Naive thymus-derived CD4-positive, alpha-beta T cell (primary cell): Measurements from ENCODE around the gene MTMR3. TPM values are rescaled to one million over a fixed set of nuclear protein-coding genes. Genes with fewer than 3 reads are reported as not detected.
A peak's percentile ranks its signal among the peaks of the same experiment; 100 is the strongest.

Source experiments
- ATAC-seq: fragments of 150-1000 bp; cut with Tn5 transposase; 2 replicates; pipeline ENCODE4 v1.10.0; 2021; ENCODE audit warnings: mild to moderate bottlenecking, moderate library complexity
- CTCF ChIA-PET: fragments of 350-600 bp; sonication (Branson Sonifier 250); formaldehyde crosslinking; loops from one replicate; lab custom pipeline; 2021; ENCODE audit warnings: antibody characterized with exemption; lab: Charles Lee
- POLR2A ChIA-PET: fragments of 350-600 bp; sonication (Branson Sonifier 250); formaldehyde crosslinking; loops from one replicate; lab custom pipeline; 2021; ENCODE audit warnings: antibody characterized with exemption, inconsistent platforms; lab: Charles Lee
- DNase-seq, 9 donors: peaks; one replicate each; pipeline versions ENCODE4 v3.0.0 to v3.0.0-alpha.2; 2020 to 2022; ENCODE audit warnings: mixed read lengths in 1 of 9
- H3K27ac ChIP-seq: one replicate; pipeline ENCODE4 v1.7.0; 2013; ENCODE audit warnings: mild to moderate bottlenecking, low read depth, low read length, moderate library complexity
- H3K27me3 ChIP-seq, 2 donors: one replicate each; pipeline ENCODE4 v1.7.0; 2013; ENCODE audit warnings: low read length in 2 of 2, mild to moderate bottlenecking in 2 of 2, moderate library complexity in 2 of 2; ENCODE audit not compliant: control insufficient read depth in 2 of 2, insufficient read depth in 2 of 2
- H3K36me3 ChIP-seq, 3 experiments: 1 replicate in 2 of 3; 2 replicates in 1 of 3; pipeline ENCODE4 v1.7.0; 2013; ENCODE audit warnings: low read length in 3 of 3, mild to moderate bottlenecking in 3 of 3, moderate library complexity in 1 of 3; ENCODE audit not compliant: insufficient read depth in 3 of 3, control insufficient read depth in 2 of 3
- H3K4me1 ChIP-seq, 2 donors: one replicate each; pipeline ENCODE4 v1.7.0; 2013; ENCODE audit warnings: low read length in 2 of 2, mild to moderate bottlenecking in 2 of 2, moderate library complexity in 1 of 2; ENCODE audit not compliant: control insufficient read depth in 2 of 2, insufficient read depth in 2 of 2
- H3K4me3 ChIP-seq: 2 replicates; pipeline ENCODE4 v1.7.0; 2013; ENCODE audit warnings: mild to moderate bottlenecking, low read length
- H3K9me3 ChIP-seq, 3 experiments: 1 replicate in 2 of 3; 2 replicates in 1 of 3; pipeline ENCODE4 v1.7.0; 2013; ENCODE audit warnings: low read length in 3 of 3; ENCODE audit not compliant: control insufficient read depth in 2 of 3
- H3K27ac Mint-ChIP-seq, 9 donors: one replicate each; pipeline ENCODE4 v1.8.0; 2020 to 2022; ENCODE audit warnings: mixed read lengths in 9 of 9, mild to moderate bottlenecking in 8 of 9, moderate library complexity in 5 of 9, inconsistent platforms in 2 of 9
- H3K27me3 Mint-ChIP-seq, 5 donors: one replicate each; pipeline ENCODE4 v1.8.0; 2021 to 2022; ENCODE audit warnings: mixed read lengths in 5 of 5, mild to moderate bottlenecking in 1 of 5
- H3K36me3 Mint-ChIP-seq, 5 donors: one replicate each; pipeline ENCODE4 v1.8.0; 2020 to 2022; ENCODE audit warnings: mixed read lengths in 5 of 5, mild to moderate bottlenecking in 3 of 5, inconsistent platforms in 1 of 5
- H3K4me1 Mint-ChIP-seq, 7 donors: one replicate each; pipeline ENCODE4 v1.8.0; 2020 to 2022; ENCODE audit warnings: mixed read lengths in 7 of 7, mild to moderate bottlenecking in 3 of 7, inconsistent platforms in 1 of 7
- H3K4me3 Mint-ChIP-seq, 10 donors: one replicate each; pipeline ENCODE4 v1.8.0; 2020 to 2022; ENCODE audit warnings: mild to moderate bottlenecking in 10 of 10, mixed read lengths in 10 of 10, moderate library complexity in 6 of 10, inconsistent platforms in 2 of 10
- H3K9me3 Mint-ChIP-seq, 11 donors: one replicate each; pipeline ENCODE4 v1.8.0; 2020 to 2022; ENCODE audit warnings: mixed read lengths in 11 of 11, mild to moderate bottlenecking in 4 of 11, inconsistent platforms in 1 of 11, moderate library complexity in 1 of 11
- intact Hi-C, 2 donors: fragments of 100-400 bp; cut with micrococcal nuclease; formaldehyde crosslinking; loops; one replicate each; pipeline ENCODE4 v1.15.1; 2023
- polyA plus RNA-seq, 2 donors: library from polyadenylated mRNA; unstranded; fragments of 300-500 nt; fragmentation: Illumina TruSeq; gene quantifications; one replicate each; pipeline ENCODE4 v1.2.3, GENCODE V29; 2021
- total RNA-seq, 6 experiments: library from RNA in 5 of 6; stranded (reverse) in 5 of 6; gene quantifications; 1 replicate in 5 of 6; 2 replicates in 1 of 6; pipeline ENCODE4 v1.2.3 and lab custom pipeline; 2021 to 2026

MTMR3 gene
- total and polyA plus RNA-seq, 7 experiments from 2014 or later, result 14.2 to 88.7 (median 60.6) TPM

DNA sequence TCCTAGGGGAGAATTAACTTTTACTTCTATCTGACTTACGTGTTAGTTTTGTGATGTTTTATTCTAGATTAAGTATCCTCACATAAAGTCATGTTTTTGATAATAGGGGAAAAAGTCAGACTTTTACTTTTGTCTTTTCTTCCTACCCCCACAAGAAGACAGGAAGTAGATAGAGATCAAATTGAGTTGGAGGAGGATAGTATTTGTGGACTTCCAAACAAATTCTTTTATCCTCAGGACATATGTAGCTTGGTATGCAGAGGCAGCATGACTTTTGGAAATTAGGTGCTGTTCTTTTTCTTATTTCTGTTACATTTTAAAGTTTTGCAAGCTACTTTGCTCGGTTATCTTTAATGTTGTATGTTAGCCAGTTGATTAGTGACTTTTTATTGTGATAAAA, 61.4 kb downstream of the MTMR3 start:
- ChIA-PET CTCF (interaction anchor here (0.6 kb wide), 1 partner anchor 1726 kb away, joined by 3 read pairs; no protein-coding TSS in a partner anchor), POLR2A (interaction anchor here (0.6 kb wide), 1 partner anchor 183 kb away, joined by 3 read pairs; no protein-coding TSS in a partner anchor)
- Histone ChIP-seq H3K36me3 (no peaks in the 10 kb centered on the region), H3K9me3 (no peaks in the 10 kb centered on the region), H3K4me3 (no peak overlapping the region), H3K27me3 (no peaks in the 10 kb centered on the region), H3K4me1 (peaks cover 0 to 9% of the 10 kb centered on the region in 2 donors), H3K27ac (no peak overlapping the region)
- peak overlapping the region in 6 of 10 donors; percentile 11 to 67 (median 47) for H3K4me3 Mint-ChIP-seq
- H3K27ac Mint-ChIP-seq, result no peak overlapping the region
- DNase-seq (no peak), ATAC-seq (no peak)
- peaks cover 0 to 29% (median 2%) of the 10 kb centered on the region in 11 donors for H3K9me3 Mint-ChIP-seq
- H3K27me3 Mint-ChIP-seq, result no peaks in the 10 kb centered on the region
- intact Hi-C loops, result no loop called here
- peaks cover 3 to 25% (median 19%) of the 10 kb centered on the region in 5 donors for H3K36me3 Mint-ChIP-seq
- H3K4me1 Mint-ChIP-seq, result peaks cover 16 to 80% (median 71%) of the 10 kb centered on the region in 7 donors

DNA sequence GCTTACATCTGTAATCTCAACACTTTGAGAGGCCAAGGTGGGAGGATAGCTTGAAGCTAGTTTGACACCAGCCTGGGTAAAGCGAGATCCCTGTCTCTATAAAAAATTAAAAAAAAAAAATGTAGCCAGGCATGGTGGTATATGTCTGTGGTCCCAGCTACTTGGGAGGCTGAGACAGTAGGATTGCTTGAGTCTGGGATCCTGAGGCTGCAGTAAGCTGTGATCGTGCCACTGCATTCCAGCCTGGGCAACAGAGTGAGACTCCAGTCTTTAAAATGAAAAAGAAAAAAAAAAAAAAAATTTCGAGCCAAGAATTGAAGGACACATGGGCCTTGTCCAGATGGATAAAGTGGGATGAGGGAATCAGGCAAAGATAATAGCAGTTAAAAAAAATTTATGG, 62.5 kb downstream of the MTMR3 start:
- Mint-ChIP-seq H3K9me3 (peaks cover 0 to 18% (median 0%) of the 10 kb centered on the region in 11 donors), H3K4me3 (peak overlapping the region in 1 of 10 donors; percentile 1), H3K36me3 (peaks cover 1 to 16% (median 11%) of the 10 kb centered on the region in 5 donors), H3K27ac (no peak overlapping the region), H3K27me3 (no peaks in the 10 kb centered on the region), H3K4me1 (peaks cover 16 to 80% (median 78%) of the 10 kb centered on the region in 7 donors)
- H3K27ac ChIP-seq, result no peak overlapping the region
- H3K9me3 ChIP-seq, result no peaks in the 10 kb centered on the region
- H3K27me3 ChIP-seq, result no peaks in the 10 kb centered on the region
- ATAC-seq, result no peak
- no peak overlapping the region for H3K4me3 ChIP-seq
- CTCF ChIA-PET, result interaction anchor here (0.6 kb wide), 1 partner anchor 351 kb away, joined by 3 read pairs; no protein-coding TSS in a partner anchor
- no peaks in the 10 kb centered on the region for H3K36me3 ChIP-seq
- no peak for DNase-seq
- POLR2A ChIA-PET, result interaction anchor here (0.6 kb wide), 1 partner anchor 126 kb away, joined by 3 read pairs; no protein-coding TSS in a partner anchor
- peaks cover 0 to 9% of the 10 kb centered on the region in 2 donors for H3K4me1 ChIP-seq
- intact Hi-C loops, result no loop called here

DNA sequence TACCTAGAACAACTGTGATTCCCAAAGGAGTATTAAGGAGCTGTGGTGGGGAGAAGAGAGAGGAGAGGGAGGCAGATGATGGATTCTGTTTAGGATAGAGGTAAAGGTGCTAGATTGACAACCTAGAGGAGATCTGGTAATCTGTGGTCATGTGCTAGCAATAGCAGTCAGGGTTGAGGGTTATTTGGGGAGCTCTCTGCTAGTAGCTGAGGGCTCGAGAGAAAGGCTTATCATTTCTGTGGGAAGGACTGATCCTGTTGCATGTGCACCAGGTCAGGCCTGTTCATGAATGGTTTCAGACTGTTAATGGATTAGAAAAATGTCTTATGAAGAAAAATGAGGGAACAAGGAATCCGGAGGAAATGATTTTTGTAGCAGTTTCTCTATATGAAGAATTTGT, 63.2 kb downstream of the MTMR3 start:
- Histone ChIP-seq H3K27ac (no peak overlapping the region), H3K27me3 (no peaks in the 10 kb centered on the region), H3K4me3 (no peak overlapping the region), H3K4me1 (peaks cover 0 to 9% of the 10 kb centered on the region in 2 donors), H3K36me3 (no peaks in the 10 kb centered on the region), H3K9me3 (no peaks in the 10 kb centered on the region)
- ATAC-seq (no peak), DNase-seq (no peak)
- peaks cover 16 to 81% (median 80%) of the 10 kb centered on the region in 7 donors for H3K4me1 Mint-ChIP-seq
- H3K9me3 Mint-ChIP-seq, result peaks cover 0 to 11% (median 0%) of the 10 kb centered on the region in 11 donors
- peak overlapping the region in 3 of 9 donors; percentile 2 to 25 (median 9) for H3K27ac Mint-ChIP-seq
- H3K4me3 Mint-ChIP-seq, result peak overlapping the region in 3 of 10 donors; percentile 1 to 16 (median 14)
- H3K27me3 Mint-ChIP-seq, result no peaks in the 10 kb centered on the region
- peaks cover 0 to 9% (median 5%) of the 10 kb centered on the region in 5 donors for H3K36me3 Mint-ChIP-seq
- ChIA-PET POLR2A (no interaction called here), CTCF (no interaction called here)
- intact Hi-C loops, result no loop called here

DNA sequence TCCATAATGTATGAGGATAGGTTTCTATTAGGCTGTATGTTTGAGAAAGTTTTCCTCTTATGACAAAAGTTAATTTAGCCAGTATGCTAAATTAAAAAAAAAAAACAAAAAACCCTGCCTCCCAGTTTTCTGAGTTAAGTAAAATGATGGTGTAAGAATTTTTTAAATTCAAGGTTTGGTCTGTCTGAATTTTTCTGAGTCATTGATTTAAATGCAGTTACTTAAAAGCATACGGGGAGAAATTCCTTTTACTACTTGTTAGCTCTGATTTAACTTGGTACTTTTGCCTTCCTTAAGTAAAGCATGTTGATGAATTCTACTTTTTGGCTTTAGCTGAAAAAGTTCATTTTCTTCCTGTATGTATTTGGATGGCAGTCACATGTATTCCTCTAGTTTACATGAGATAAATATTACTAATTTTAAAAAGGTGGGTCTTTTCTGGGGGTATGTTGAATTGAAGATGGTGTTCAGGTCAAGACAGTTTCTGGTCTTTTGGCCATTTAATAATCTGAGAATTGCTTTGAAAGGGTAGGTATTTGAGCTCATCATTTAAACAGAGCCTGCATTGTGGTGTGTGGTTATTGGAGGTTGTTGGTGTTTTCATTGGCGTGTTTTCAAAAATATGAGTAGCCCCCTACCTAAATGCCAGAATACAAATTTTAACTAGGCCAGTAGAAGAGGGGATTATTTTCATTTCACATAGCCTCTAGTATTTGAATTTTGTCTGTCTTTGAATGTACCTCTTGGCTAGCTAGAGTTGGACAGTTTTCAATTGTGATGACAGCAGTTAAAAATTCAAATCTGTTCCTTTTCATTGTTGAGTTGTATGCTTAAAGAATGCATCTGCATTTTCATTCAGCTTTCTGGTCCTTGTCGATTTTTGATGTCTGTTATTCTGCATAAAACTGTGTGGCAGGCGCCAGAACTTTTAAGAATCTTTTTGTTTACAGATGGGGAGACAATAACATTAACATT, 64.7 kb downstream of the MTMR3 start:
- peak overlapping the region in 3 of 9 donors; percentile 25 to 64 (median 43) for H3K27ac Mint-ChIP-seq
- Histone ChIP-seq H3K36me3 (no peaks in the 10 kb centered on the region), H3K27me3 (no peaks in the 10 kb centered on the region), H3K4me3 (no peak overlapping the region), H3K4me1 (peaks cover 0 to 18% of the 10 kb centered on the region in 2 donors), H3K27ac (no peak overlapping the region), H3K9me3 (no peaks in the 10 kb centered on the region)
- H3K36me3 Mint-ChIP-seq, result no peaks in the 10 kb centered on the region
- intact Hi-C loops, result no loop called here
- ATAC-seq (no peak), DNase-seq (no peak)
- H3K4me1 Mint-ChIP-seq, result peaks cover 16 to 89% (median 82%) of the 10 kb centered on the region in 7 donors
- POLR2A ChIA-PET, result no interaction called here
- no peaks in the 10 kb centered on the region for H3K27me3 Mint-ChIP-seq
- peaks cover 0 to 1% (median 0%) of the 10 kb centered on the region in 11 donors for H3K9me3 Mint-ChIP-seq
- CTCF ChIA-PET, result no interaction called here
- H3K4me3 Mint-ChIP-seq, result peak overlapping the region in 3 of 10 donors; percentile 2 to 29 (median 25)

DNA sequence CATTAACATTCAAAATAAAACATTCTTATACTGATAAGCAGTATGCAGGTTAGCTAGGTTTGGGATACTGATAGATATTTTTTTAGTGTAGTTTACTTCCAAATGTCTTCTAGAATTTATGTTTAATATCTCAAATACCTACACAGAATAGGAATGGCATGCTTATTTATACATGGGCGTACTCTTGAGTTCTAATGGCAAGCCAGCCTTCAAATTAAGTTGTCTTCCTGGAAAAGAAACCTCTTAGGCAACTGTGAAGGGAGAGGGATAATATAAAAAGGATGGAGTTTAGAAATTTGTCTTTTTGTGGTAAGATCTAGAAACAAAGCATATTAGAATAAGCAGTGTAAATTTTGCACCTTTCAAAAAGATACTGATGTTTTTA, 65.4 kb downstream of the MTMR3 start:
- POLR2A ChIA-PET, result no interaction called here
- Histone ChIP-seq H3K9me3 (no peaks in the 10 kb centered on the region), H3K36me3 (no peaks in the 10 kb centered on the region), H3K4me1 (peaks cover 0 to 18% of the 10 kb centered on the region in 2 donors), H3K27me3 (no peaks in the 10 kb centered on the region), H3K4me3 (no peak overlapping the region), H3K27ac (no peak overlapping the region)
- Mint-ChIP-seq H3K4me3 (peak overlapping the region in 1 of 10 donors; percentile 2), H3K4me1 (peaks cover 14 to 89% (median 83%) of the 10 kb centered on the region in 7 donors), H3K27me3 (no peaks in the 10 kb centered on the region), H3K27ac (peak overlapping the region in 3 of 9 donors; percentile 25 to 43 (median 29)), H3K9me3 (no peaks in the 10 kb centered on the region), H3K36me3 (no peaks in the 10 kb centered on the region)
- no peak for ATAC-seq
- no peak for DNase-seq
- intact Hi-C loops, result no loop called here
- CTCF ChIA-PET, result no interaction called here

DNA sequence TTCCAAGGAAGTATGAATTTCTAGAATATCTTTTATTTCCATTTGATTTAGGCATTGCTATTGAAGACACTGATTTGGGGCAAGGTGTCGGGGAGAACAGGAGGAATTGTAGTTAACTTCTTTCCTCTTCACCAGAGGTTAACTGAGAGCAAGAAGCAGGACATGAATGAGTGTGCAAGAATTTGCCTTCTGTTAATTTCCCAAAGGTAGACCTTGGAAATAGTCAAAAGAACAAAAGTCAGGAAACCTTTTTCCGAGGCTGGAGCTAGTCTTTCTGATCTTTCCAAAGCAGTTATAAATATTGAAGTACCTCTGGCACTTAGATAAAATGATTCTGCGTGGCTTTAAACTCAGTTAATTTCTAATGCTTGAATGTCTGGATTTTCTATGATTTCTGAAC, 66.9 kb downstream of the MTMR3 start:
- Histone ChIP-seq H3K9me3 (no peaks in the 10 kb centered on the region), H3K27ac (no peak overlapping the region), H3K36me3 (peaks cover 0 to 4% (median 0%) of the 10 kb centered on the region in 3 experiments), H3K4me3 (no peak overlapping the region), H3K4me1 (peaks cover 0 to 9% of the 10 kb centered on the region in 2 donors), H3K27me3 (no peaks in the 10 kb centered on the region)
- no peak overlapping the region for H3K27ac Mint-ChIP-seq
- intact Hi-C loops, result no loop called here
- peaks cover 0 to 6% (median 0%) of the 10 kb centered on the region in 5 donors for H3K36me3 Mint-ChIP-seq
- POLR2A ChIA-PET, result no interaction called here
- ATAC-seq (no peak), DNase-seq (no peak)
- no peaks in the 10 kb centered on the region for H3K27me3 Mint-ChIP-seq
- no peaks in the 10 kb centered on the region for H3K9me3 Mint-ChIP-seq
- CTCF ChIA-PET, result no interaction called here
- H3K4me1 Mint-ChIP-seq, result peaks cover 6 to 86% (median 80%) of the 10 kb centered on the region in 7 donors
- H3K4me3 Mint-ChIP-seq, result peak overlapping the region in 2 of 10 donors; percentile 3 to 6
